Measurements from ENCODE around the gene PROM1. TPM values are rescaled to one million over a fixed set of nuclear protein-coding genes. Genes with fewer than 3 reads are reported as not detected.

PROM1 gene
- under 1 TPM in 1 of 2 experiments, not detected in 1; 0.29 TPM for total RNA-seq

- CTCF ChIA-PET: interaction anchor here (1.0 kb wide), 1 partner anchor 134 kb away, joined by 3 read pairs; no protein-coding TSS in a partner anchor
- POLR2A ChIA-PET: no interaction called here
These were observed at the start of gene PROM1 for GRCh38 chr4:16083241-16084191. TSS of gene PROM1 (minus strand) at chr4:16084023. CDS start at chr4:16075906, 8,117 bp downstream.

- POLR2A ChIA-PET: no interaction called here
These were observed 49.6 kb upstream of the PROM1 start for GRCh38 chr4:16133406-16133805.

GRCh38 chr4:16131293-16131692 is 47.5 kb upstream of the PROM1 start:
- POLR2A ChIA-PET: no interaction called here
- CTCF ChIA-PET: no interaction called here

More at GRCh38 chr4:16133406-16133805, 49.6 kb upstream of the PROM1 start:
- CTCF ChIA-PET: no interaction called here

- ChIA-PET CTCF (no interaction called here), POLR2A (no interaction called here)
These were observed 45.5 kb upstream of the PROM1 start for GRCh38 chr4:16129336-16129735.

- POLR2A ChIA-PET: no interaction called here
- CTCF ChIA-PET: no interaction called here
These were observed 42.9 kb upstream of the PROM1 start for GRCh38 chr4:16126714-16127113.

- ChIA-PET POLR2A (no interaction called here), CTCF (no interaction called here)
These were observed 42.0 kb upstream of the PROM1 start for GRCh38 chr4:16125571-16126445.

- ChIA-PET POLR2A (no interaction called here), CTCF (interaction anchor here (0.6 kb wide), 1 partner anchor 424 kb away, joined by 3 read pairs; no protein-coding TSS in a partner anchor)
These were observed 40.4 kb upstream of the PROM1 start for GRCh38 chr4:16124232-16124631.

- ChIA-PET POLR2A (no interaction called here), CTCF (interaction anchor here (0.6 kb wide), 1 partner anchor 423 kb away, joined by 3 read pairs; no protein-coding TSS in a partner anchor)
These were observed 39.7 kb upstream of the PROM1 start for GRCh38 chr4:16123356-16124084.

GRCh38 chr4:16122784-16123183 is 39.0 kb upstream of the PROM1 start:
- POLR2A ChIA-PET: no interaction called here

GRCh38 chr4:16122308-16122711 is 38.5 kb upstream of the PROM1 start:
- POLR2A ChIA-PET: no interaction called here
- CTCF ChIA-PET: no interaction called here

More at GRCh38 chr4:16122784-16123183, 39.0 kb upstream of the PROM1 start:
- CTCF ChIA-PET: no interaction called here

- CTCF ChIA-PET: no interaction called here
- POLR2A ChIA-PET: no interaction called here
These were observed 36.9 kb upstream of the PROM1 start for GRCh38 chr4:16120720-16121119.

GRCh38 chr4:16119981-16120380 is 36.2 kb upstream of the PROM1 start:
- POLR2A ChIA-PET: no interaction called here
- CTCF ChIA-PET: no interaction called here

- ChIA-PET CTCF (interaction anchor here (1.0 kb wide), 1 partner anchor 19 kb away, joined by 3 read pairs; no protein-coding TSS in a partner anchor), POLR2A (no interaction called here)
These were observed 34.3 kb upstream of the PROM1 start for GRCh38 chr4:16118090-16118489.

- ChIA-PET POLR2A (no interaction called here), CTCF (no interaction called here)
These were observed 33.3 kb upstream of the PROM1 start for GRCh38 chr4:16117164-16117563.

- ChIA-PET CTCF (no interaction called here), POLR2A (no interaction called here)
These were observed 32.7 kb upstream of the PROM1 start for GRCh38 chr4:16116493-16116990.

- ChIA-PET CTCF (no interaction called here), POLR2A (no interaction called here)
These were observed 32.2 kb upstream of the PROM1 start for GRCh38 chr4:16116019-16116418.

- ChIA-PET POLR2A (no interaction called here), CTCF (no interaction called here)
These were observed 30.7 kb upstream of the PROM1 start for GRCh38 chr4:16114546-16114945.

GRCh38 chr4:16113741-16114140 is 29.9 kb upstream of the PROM1 start:
- CTCF ChIA-PET: no interaction called here
- POLR2A ChIA-PET: no interaction called here

GRCh38 chr4:16111533-16111932 is 27.7 kb upstream of the PROM1 start:
- CTCF ChIA-PET: no interaction called here
- POLR2A ChIA-PET: no interaction called here
